ENCODE results near the gene CAPSL.

Gene CAPSL

DNA sequence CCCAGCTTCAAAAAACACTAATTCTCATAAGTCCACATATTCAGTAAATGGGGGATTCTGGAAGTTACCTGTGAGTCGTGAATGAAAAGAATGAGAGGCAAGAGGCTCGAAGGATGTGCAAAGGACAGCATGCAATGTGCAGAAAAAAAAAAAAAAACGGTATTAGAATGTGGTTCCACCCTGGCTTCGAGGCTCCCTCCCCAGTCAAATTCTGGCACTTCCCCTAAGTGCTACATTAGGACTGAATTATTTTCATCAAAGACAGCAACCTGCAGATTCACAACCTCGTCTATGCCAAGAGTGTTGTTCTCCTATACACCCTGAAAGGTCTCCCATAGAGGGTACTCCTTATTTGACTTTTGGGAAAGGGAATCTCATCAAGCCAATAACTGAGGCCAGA lies 16.5 kb downstream of the CAPSL start:
- Histone ChIP-seq H3K79me2 (ENCODE audit: insufficient read depth, low read length) (no peaks in the 10 kb centered on the region), H3K4me1 (ENCODE audit: insufficient read depth, low read length, severe bottlenecking) (peaks cover 61% of the 10 kb centered on the region), H3K36me3 (ENCODE audit: insufficient read depth, low read length) (no peaks in the 10 kb centered on the region), H3K27me3 (ENCODE audit: insufficient read depth, low read length) (no peaks in the 10 kb centered on the region), H4K20me1 (ENCODE audit: insufficient read depth, low read length) (no peaks in the 10 kb centered on the region), H3K4me2 (ENCODE audit: low read length) (peak overlapping the region; percentile 32; the same call in 1 of the 2 replicates), H3F3A (ENCODE audit: insufficient read depth, low read length) (no peaks in the 10 kb centered on the region), H3K9ac (ENCODE audit: low read length) (peak overlapping the region; percentile 37; the same call in 1 of the 2 replicates), H3K9me3 (ENCODE audit: low read length) (peaks cover 7% of the 10 kb centered on the region; the same call in 1 of the 2 replicates), H3K9me2 (ENCODE audit: low read depth, low read length) (no peaks in the 10 kb centered on the region), H2AFZ (ENCODE audit: low read length) (no peak overlapping the region), H3K27ac (ENCODE audit: low read depth, low read length, poor library complexity, severe bottlenecking) (peak overlapping the region; percentile 61), H3K4me3 (ENCODE audit: low read depth, low read length, poor library complexity, severe bottlenecking) (no peak overlapping the region)
- TF ChIP-seq, protein P1, sequence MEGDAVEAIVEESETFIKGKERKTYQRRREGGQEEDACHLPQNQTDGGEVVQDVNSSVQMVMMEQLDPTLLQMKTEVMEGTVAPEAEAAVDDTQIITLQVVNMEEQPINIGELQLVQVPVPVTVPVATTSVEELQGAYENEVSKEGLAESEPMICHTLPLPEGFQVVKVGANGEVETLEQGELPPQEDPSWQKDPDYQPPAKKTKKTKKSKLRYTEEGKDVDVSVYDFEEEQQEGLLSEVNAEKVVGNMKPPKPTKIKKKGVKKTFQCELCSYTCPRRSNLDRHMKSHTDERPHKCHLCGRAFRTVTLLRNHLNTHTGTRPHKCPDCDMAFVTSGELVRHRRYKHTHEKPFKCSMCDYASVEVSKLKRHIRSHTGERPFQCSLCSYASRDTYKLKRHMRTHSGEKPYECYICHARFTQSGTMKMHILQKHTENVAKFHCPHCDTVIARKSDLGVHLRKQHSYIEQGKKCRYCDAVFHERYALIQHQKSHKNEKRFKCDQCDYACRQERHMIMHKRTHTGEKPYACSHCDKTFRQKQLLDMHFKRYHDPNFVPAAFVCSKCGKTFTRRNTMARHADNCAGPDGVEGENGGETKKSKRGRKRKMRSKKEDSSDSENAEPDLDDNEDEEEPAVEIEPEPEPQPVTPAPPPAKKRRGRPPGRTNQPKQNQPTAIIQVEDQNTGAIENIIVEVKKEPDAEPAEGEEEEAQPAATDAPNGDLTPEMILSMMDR (IDR thresholded peaks at IDR 0.05; ENCODE audit: low read length): peak; percentile 53; the same call in 1 of the 2 replicates
- no peak for TF ChIP-seq EZH2 (IDR thresholded peaks at IDR 0.05; ENCODE audit: borderline replicate concordance, low read length)

DNA sequence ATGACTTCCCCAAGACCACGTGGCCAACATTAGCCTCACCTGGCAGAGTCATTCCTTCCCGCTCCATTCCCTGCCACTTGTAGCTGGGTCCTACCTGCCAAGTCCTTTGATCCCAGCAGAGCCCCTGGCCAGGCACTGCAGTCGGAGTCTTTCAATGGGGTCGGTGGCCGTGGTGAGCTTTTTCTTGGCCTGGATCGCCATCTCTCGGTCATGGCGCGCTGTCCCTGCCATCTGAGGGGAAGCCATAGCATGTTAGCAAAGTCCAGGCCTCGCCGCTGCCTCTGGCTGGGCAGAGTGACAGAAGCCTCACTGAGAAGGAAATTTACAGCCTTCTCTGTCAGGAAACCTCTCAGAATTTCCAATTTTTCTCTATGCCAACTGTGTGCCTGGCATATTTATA lies 17.5 kb downstream of the CAPSL start:
- Histone ChIP-seq H3K9me2 (ENCODE audit: low read depth, low read length) (no peaks in the 10 kb centered on the region), H3K4me2 (ENCODE audit: low read length) (peak overlapping the region; percentile 2; the same call in 1 of the 2 replicates), H4K20me1 (ENCODE audit: insufficient read depth, low read length) (no peaks in the 10 kb centered on the region), H3K27me3 (ENCODE audit: insufficient read depth, low read length) (no peaks in the 10 kb centered on the region), H3K4me1 (ENCODE audit: insufficient read depth, low read length, severe bottlenecking) (peaks cover 56% of the 10 kb centered on the region), H3F3A (ENCODE audit: insufficient read depth, low read length) (no peaks in the 10 kb centered on the region), H2AFZ (ENCODE audit: low read length) (no peak overlapping the region), H3K9ac (ENCODE audit: low read length) (peak overlapping the region; percentile 37; the same call in 1 of the 2 replicates), H3K4me3 (ENCODE audit: low read depth, low read length, poor library complexity, severe bottlenecking) (no peak overlapping the region), H3K9me3 (ENCODE audit: low read length) (peaks cover 7% of the 10 kb centered on the region; the same call in 1 of the 2 replicates), H3K27ac (ENCODE audit: low read depth, low read length, poor library complexity, severe bottlenecking) (peak overlapping the region; percentile 61), H3K79me2 (ENCODE audit: insufficient read depth, low read length) (no peaks in the 10 kb centered on the region), H3K36me3 (ENCODE audit: insufficient read depth, low read length) (no peaks in the 10 kb centered on the region)
- TF ChIP-seq, protein P1 (IDR thresholded peaks at IDR 0.05; ENCODE audit: low read length): peak; percentile 76
- TF ChIP-seq EZH2 (IDR thresholded peaks at IDR 0.05; ENCODE audit: borderline replicate concordance, low read length): no peak

DNA sequence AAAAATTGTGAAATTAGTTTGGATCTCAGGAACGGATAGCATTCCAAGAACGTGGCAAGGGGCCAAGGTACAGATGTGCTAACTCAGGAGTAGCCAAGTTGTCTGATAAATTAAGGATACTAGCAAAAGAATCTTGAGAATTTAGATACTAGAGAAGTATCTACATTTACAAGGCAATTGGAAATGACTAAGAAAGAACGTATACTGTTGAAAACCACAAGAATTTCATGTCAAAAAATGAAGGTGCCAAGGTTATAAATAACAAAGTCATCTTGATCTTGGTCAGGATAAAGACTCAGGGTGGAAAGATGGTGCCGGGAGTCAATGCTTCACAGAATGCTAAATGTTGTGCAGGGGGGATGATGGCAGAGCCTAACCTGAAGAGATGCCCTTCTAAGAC lies 19.2 kb downstream of the CAPSL start:
- H3F3A ChIP-seq (ENCODE audit: insufficient read depth, low read length): no peaks in the 10 kb centered on the region
- TF ChIP-seq, protein P1 (IDR thresholded peaks at IDR 0.05; ENCODE audit: low read length): no peak
- TF ChIP-seq EZH2 (IDR thresholded peaks at IDR 0.05; ENCODE audit: borderline replicate concordance, low read length): no peak
- H4K20me1 ChIP-seq (ENCODE audit: insufficient read depth, low read length): no peaks in the 10 kb centered on the region
- no peaks in the 10 kb centered on the region for H3K36me3 ChIP-seq (ENCODE audit: insufficient read depth, low read length)
- no peaks in the 10 kb centered on the region for H3K27me3 ChIP-seq (ENCODE audit: insufficient read depth, low read length)
- no peak overlapping the region for H3K4me2 ChIP-seq (ENCODE audit: low read length)
- H3K27ac ChIP-seq (ENCODE audit: low read depth, low read length, poor library complexity, severe bottlenecking): peak overlapping the region; percentile 61
- H3K79me2 ChIP-seq (ENCODE audit: insufficient read depth, low read length): no peaks in the 10 kb centered on the region
- H3K4me3 ChIP-seq (ENCODE audit: low read depth, low read length, poor library complexity, severe bottlenecking): no peak overlapping the region
- no peak overlapping the region for H2AFZ ChIP-seq (ENCODE audit: low read length)
- peaks cover 7% of the 10 kb centered on the region; the same call in 1 of the 2 replicates for H3K9me3 ChIP-seq (ENCODE audit: low read length)
- H3K9ac ChIP-seq (ENCODE audit: low read length): no peak overlapping the region
- peaks cover 41% of the 10 kb centered on the region for H3K4me1 ChIP-seq (ENCODE audit: insufficient read depth, low read length, severe bottlenecking)
- no peaks in the 10 kb centered on the region for H3K9me2 ChIP-seq (ENCODE audit: low read depth, low read length)
